MM.1S (cell line): Measurements from ENCODE around the gene GTF3C5.

Source experiments
- EZH2 ChIP-seq: fragments of 300-600 bp; sonication (generic); optimal IDR thresholded peaks from 2 replicates; pipeline ENCODE3; 2017; ENCODE audit warnings: low read depth, mild to moderate bottlenecking, antibody characterized with exemption, low read length, mixed read lengths
- EZH2phosphoT487 ChIP-seq: fragments of 300-600 bp; sonication (generic); IDR thresholded peaks from 2 replicates; pipeline ENCODE4 v1.6.1; 2018; ENCODE audit warnings: antibody characterized with exemption, low read length
- TF ChIP-seq, protein P1 (sequence below): fragments of 300-600 bp; sonication (generic); IDR thresholded peaks from 2 replicates; pipeline ENCODE4 v1.5.1; 2016; ENCODE audit warnings: antibody characterized with exemption, low read length, mixed read lengths

DNA sequence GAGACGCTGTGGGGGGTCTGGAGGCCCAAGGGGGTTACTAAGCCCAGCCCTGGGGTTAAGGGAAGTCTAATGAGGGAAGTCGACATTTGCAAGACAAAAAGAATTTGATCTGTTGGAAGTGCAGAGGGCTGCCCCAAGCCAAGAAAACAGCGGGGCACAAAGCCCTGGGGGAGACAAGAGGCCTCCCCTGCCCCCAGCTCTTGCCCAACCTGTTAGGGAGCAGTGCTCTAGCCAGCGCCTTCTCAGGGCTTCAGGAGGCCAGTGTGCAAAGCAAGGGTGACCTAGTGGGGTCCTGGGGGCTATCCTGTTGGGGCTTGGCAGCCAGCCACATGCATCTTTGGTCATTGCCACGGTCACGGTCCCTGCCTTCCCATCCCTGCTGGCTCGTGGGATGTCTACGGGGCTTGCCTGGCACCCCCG is 27.1 kb upstream of the GTF3C5 start:
- TF ChIP-seq, protein P1, sequence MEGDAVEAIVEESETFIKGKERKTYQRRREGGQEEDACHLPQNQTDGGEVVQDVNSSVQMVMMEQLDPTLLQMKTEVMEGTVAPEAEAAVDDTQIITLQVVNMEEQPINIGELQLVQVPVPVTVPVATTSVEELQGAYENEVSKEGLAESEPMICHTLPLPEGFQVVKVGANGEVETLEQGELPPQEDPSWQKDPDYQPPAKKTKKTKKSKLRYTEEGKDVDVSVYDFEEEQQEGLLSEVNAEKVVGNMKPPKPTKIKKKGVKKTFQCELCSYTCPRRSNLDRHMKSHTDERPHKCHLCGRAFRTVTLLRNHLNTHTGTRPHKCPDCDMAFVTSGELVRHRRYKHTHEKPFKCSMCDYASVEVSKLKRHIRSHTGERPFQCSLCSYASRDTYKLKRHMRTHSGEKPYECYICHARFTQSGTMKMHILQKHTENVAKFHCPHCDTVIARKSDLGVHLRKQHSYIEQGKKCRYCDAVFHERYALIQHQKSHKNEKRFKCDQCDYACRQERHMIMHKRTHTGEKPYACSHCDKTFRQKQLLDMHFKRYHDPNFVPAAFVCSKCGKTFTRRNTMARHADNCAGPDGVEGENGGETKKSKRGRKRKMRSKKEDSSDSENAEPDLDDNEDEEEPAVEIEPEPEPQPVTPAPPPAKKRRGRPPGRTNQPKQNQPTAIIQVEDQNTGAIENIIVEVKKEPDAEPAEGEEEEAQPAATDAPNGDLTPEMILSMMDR = no peak
- no peak for TF ChIP-seq EZH2
- TF ChIP-seq EZH2phosphoT487 = no peak
